PFSK-1 (cell line): Measurements from ENCODE around the gene IGSF9.

Source experiments
- FOXP2 ChIP-seq: optimal IDR thresholded peaks from 2 replicates; pipeline ENCODE3; 2011; ENCODE audit warnings: borderline replicate concordance, control low read depth, inconsistent platforms; ENCODE audit not compliant: insufficient read depth; ENCODE audit errors: extremely low read length, extremely low read depth
- POLR2AphosphoS5 ChIP-seq: IDR thresholded peaks from 2 replicates; pipeline ENCODE4 v1.6.1; 2012; ENCODE audit warnings: low read depth, mild to moderate bottlenecking, control low read depth, low read length, moderate library complexity
- SIN3A ChIP-seq: IDR thresholded peaks from 2 replicates; pipeline ENCODE4 v1.6.1; 2012; ENCODE audit warnings: mild to moderate bottlenecking, low read length, moderate library complexity, borderline replicate concordance; ENCODE audit not compliant: insufficient read depth
- TAF1 ChIP-seq: IDR thresholded peaks from 2 replicates; pipeline ENCODE4 v1.6.1; 2012; ENCODE audit warnings: low read length, control low read depth, borderline replicate concordance; ENCODE audit not compliant: insufficient read depth
- TF ChIP-seq, protein P1 (sequence below), 2 experiments: IDR thresholded peaks; 2 replicates each; pipeline versions ENCODE4 v1.6.1 to v1.8.0; 2011 to 2012; ENCODE audit warnings: low read depth in 2 of 2, low read length in 2 of 2, control low read depth in 1 of 2, inconsistent platforms in 1 of 2, mild to moderate bottlenecking in 1 of 2, moderate library complexity in 1 of 2; ENCODE audit not compliant: insufficient read depth in 1 of 2

IGSF9 gene

DNA sequence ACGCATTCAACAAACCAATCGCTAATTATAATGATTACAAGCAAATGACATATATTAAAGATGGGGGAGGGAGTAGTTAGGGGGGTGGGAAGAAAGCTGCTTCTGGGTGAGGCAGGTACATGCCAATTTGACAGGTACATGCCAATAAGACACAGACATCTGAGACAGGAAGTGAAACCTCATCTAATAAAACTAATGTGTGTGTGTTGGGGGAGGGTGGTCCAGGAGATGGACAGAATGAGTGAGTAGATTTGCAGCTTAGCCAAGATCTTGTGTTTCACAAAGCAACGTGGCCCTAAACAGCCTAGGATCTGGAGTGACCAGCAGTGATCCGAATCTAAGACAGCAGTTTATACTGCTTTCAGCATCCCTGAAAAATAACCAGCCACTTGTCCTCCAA, 56.2 kb downstream of the IGSF9 start:
- no peak for TF ChIP-seq SIN3A

DNA sequence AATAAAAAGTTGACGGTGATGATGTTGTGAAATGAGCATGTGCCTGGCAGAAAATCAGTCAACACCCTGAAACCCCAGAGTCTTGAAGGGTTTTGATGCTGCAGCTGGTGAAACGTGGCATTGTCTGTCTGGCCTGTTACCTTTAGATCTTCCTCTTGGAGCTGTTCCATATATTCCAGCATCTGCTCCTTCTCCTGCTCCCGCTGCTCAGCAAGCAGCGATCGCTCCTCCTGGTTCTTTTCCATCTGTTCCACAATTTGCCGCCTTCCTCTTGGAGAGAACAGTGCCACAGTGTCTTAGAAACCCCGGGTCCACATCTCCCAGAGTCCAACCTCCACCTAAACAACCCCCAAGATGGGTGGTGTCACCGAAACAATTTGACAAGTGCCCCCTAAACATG, 61.1 kb downstream of the IGSF9 start:
- TF ChIP-seq, protein P1, sequence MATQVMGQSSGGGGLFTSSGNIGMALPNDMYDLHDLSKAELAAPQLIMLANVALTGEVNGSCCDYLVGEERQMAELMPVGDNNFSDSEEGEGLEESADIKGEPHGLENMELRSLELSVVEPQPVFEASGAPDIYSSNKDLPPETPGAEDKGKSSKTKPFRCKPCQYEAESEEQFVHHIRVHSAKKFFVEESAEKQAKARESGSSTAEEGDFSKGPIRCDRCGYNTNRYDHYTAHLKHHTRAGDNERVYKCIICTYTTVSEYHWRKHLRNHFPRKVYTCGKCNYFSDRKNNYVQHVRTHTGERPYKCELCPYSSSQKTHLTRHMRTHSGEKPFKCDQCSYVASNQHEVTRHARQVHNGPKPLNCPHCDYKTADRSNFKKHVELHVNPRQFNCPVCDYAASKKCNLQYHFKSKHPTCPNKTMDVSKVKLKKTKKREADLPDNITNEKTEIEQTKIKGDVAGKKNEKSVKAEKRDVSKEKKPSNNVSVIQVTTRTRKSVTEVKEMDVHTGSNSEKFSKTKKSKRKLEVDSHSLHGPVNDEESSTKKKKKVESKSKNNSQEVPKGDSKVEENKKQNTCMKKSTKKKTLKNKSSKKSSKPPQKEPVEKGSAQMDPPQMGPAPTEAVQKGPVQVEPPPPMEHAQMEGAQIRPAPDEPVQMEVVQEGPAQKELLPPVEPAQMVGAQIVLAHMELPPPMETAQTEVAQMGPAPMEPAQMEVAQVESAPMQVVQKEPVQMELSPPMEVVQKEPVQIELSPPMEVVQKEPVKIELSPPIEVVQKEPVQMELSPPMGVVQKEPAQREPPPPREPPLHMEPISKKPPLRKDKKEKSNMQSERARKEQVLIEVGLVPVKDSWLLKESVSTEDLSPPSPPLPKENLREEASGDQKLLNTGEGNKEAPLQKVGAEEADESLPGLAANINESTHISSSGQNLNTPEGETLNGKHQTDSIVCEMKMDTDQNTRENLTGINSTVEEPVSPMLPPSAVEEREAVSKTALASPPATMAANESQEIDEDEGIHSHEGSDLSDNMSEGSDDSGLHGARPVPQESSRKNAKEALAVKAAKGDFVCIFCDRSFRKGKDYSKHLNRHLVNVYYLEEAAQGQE (IDR thresholded peaks at IDR 0.05; ENCODE audit: insufficient read depth in 1 of 2, low read depth in 2 of 2, low read length in 2 of 2) = no peak

DNA sequence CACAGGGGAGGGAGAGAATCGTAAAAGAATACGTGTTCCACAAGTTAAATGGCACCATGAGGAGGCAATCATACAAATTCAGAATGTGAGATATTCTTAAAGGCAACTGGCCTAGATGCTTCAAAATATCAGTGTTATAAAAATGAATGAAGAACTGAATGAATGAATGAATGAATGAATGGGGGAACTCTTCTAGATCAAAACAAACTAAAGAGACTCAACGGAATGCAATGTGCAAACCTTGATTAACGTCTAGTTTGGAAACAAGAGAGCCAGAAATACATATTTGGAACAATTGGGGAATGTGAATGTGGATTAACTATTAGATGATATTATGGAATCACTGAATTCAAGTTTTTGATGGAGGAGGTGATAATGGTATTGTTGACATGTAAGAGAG, 62.3 kb downstream of the IGSF9 start:
- TF ChIP-seq, protein P1 (IDR thresholded peaks at IDR 0.05; ENCODE audit: insufficient read depth in 1 of 2, low read depth in 2 of 2, low read length in 2 of 2) = no peak
- TF ChIP-seq TAF1 (no peak), FOXP2 (no peak), POLR2AphosphoS5 (no peak), SIN3A (no peak)

DNA sequence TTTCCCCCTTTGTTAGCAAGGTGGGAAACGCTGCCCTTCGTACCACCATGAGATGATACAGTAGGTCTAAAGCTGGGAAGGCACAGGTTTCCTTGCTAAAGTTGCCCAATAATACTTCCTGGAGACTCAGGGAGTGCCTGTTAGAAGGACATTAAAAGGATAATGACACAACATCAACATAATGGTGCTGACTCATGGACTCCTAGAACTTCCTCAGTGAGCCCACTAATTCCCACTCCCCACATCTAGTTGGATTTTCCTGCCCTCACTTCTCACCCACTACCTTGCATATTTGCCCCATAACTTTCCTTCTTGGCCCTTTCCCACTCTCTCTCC, 62.9 kb downstream of the IGSF9 start:
- TF ChIP-seq POLR2AphosphoS5 (no peak), FOXP2 (no peak), SIN3A (no peak), TAF1 (no peak)
- TF ChIP-seq, protein P1 (IDR thresholded peaks at IDR 0.05; ENCODE audit: insufficient read depth in 1 of 2, low read depth in 2 of 2, low read length in 2 of 2) = no peak

DNA sequence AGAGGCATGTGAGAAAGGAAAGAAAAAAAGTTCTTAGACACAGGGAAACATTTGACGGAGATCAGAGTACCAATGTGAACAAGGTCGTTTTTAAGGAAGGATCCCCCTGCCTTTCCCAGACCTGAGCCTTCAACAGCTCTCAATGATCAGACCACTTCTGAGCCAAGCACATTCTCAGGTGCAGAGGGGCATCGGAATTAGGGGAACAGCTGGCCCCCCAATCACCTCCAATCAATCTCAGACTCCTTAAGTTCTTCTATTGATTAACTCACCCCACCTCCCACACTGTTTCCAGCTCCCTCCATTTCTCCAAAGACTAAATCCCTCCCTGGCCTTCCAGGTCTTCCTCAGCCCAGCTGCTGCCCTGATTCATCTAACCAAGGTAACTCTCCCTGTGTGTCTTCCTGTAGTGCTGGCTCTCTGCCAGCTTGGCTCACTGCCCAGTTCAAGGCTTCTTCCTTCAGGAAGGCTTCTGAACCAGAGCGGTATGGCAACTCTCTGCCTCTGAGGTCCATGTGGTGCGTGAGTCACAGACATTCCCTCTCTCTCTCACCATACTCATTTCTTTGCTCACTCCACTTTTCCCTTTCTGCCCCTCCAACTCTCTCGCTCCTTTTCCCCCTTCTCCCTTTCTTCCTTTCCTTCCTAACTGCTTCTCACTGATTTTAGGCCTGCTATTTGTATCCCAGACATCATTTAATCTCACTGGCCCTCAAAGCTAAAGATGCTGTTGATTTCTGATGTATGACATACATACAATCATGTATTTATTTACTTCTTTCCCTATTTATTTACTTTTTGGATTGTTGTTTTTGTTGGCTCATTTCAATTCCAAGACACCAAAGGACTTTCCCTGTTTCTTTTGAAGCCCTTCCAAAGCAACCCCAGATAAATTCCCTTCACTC, 63.5 kb downstream of the IGSF9 start:
- TF ChIP-seq TAF1 = no peak
- no peak for TF ChIP-seq POLR2AphosphoS5

DNA sequence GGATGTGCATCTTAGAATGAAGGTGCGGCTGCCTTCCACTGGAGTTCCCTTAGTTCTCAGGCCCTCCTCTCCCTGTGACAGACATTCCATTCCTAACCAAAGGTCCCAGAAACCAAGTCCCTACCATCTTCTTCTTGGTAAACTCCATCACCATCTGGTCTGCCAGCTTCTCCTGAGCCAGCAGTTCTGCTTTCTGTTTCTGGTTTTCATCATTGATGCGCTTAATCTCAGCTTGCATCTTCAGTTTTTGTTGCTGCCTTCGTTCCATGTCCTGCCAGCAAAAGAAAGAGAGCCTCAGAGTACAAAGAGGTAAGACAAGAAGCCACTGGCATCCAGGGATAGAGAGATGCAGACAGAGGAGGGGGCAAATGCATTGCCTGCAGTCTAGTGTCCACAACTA, 65.0 kb downstream of the IGSF9 start:
- TF ChIP-seq FOXP2 (no peak), TAF1 (no peak), POLR2AphosphoS5 (no peak), SIN3A (no peak)
- TF ChIP-seq, protein P1 (IDR thresholded peaks at IDR 0.05; ENCODE audit: insufficient read depth in 1 of 2, low read depth in 2 of 2, low read length in 2 of 2) = no peak
